ENCODE data around the gene FCER2.

DNA sequence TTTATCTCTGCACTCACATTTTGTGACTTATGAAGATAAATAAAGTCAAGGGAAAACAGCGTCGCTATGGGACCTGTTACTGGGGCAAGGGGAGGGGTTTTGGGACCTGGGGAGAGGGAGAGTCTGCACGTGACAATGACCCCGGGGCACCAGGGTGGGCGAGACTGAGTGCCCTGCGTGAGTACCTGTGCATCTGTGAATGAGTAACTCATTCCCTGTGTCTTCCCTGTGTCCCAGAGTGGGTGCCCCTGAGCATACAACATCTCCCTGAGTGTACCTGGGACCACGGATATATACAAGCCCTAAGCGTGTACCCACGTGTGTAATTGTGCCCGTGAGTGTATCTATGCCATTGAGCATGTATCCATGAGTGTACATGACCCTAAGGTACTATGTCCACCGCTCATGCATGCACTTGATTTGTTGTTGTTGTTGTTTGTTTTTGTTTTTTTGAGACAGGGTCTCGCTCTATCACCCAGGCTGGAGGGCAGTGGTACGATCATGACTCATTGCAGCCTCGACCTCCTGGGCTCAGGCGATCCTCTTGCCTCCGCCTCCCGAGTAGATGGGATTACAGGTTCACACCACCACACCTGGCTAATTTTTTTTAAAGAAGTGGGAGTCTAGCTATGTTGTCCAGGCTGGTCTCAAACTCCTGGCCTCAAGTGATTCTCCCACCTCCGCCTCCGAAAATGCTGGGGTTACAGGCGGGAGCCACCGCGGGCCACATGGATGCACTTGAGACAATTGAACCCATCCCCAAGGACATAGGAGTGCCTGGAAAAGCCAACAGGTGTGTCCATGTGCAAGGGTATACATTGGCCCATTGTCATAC is 21.9 kb downstream of the FCER2 start:
- TF ChIP-seq, protein P1, sequence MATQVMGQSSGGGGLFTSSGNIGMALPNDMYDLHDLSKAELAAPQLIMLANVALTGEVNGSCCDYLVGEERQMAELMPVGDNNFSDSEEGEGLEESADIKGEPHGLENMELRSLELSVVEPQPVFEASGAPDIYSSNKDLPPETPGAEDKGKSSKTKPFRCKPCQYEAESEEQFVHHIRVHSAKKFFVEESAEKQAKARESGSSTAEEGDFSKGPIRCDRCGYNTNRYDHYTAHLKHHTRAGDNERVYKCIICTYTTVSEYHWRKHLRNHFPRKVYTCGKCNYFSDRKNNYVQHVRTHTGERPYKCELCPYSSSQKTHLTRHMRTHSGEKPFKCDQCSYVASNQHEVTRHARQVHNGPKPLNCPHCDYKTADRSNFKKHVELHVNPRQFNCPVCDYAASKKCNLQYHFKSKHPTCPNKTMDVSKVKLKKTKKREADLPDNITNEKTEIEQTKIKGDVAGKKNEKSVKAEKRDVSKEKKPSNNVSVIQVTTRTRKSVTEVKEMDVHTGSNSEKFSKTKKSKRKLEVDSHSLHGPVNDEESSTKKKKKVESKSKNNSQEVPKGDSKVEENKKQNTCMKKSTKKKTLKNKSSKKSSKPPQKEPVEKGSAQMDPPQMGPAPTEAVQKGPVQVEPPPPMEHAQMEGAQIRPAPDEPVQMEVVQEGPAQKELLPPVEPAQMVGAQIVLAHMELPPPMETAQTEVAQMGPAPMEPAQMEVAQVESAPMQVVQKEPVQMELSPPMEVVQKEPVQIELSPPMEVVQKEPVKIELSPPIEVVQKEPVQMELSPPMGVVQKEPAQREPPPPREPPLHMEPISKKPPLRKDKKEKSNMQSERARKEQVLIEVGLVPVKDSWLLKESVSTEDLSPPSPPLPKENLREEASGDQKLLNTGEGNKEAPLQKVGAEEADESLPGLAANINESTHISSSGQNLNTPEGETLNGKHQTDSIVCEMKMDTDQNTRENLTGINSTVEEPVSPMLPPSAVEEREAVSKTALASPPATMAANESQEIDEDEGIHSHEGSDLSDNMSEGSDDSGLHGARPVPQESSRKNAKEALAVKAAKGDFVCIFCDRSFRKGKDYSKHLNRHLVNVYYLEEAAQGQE (IDR thresholded peaks at IDR 0.05; ENCODE audit: insufficient read depth in 1 of 2, low read depth in 2 of 2, low read length in 2 of 2): no peak
- TF ChIP-seq POLR2AphosphoS5 (IDR thresholded peaks at IDR 0.05; ENCODE audit: low read depth, low read length) (no peak), FOXP2 (optimal IDR thresholded peaks at IDR 0.05; ENCODE audit: borderline replicate concordance, extremely low read depth, extremely low read length, insufficient read depth) (no peak), SIN3A (IDR thresholded peaks at IDR 0.05; ENCODE audit: borderline replicate concordance, insufficient read depth, low read length) (no peak)

Measured in PFSK-1 (cell line).